ENCODE data around the gene AVP.

- TF ChIP-seq CTCF (IDR thresholded peaks at IDR 0.05; ENCODE audit: poor library complexity) = no peak
- no peak for TF ChIP-seq EZH2 (IDR thresholded peaks at IDR 0.05; ENCODE audit: borderline replicate concordance)
- no peak for TF ChIP-seq EZH2phosphoT487 (IDR thresholded peaks at IDR 0.05; ENCODE audit: low read depth, severe bottlenecking, unreplicated experiment)
Measured at GRCh38 chr20:3119044-3119443, 34.5 kb upstream of the AVP start.

All from hepatocyte (in vitro differentiated cells).